HG03442 (cell line): Measurements from ENCODE around the gene SMG6.
"Not testable (repeated sequence)": the region's sequence is repeated elsewhere in the genome, so short reads cannot be mapped to it uniquely, and the experiment has no call there.

Source experiments
- ATAC-seq: cut with Tn5 transposase; IDR thresholded peaks from one replicate; pipeline ENCODE4 v1.9.1; 2021; ENCODE audit warnings: mild to moderate bottlenecking, moderate library complexity; ENCODE audit not compliant: unreplicated experiment

SMG6 gene

DNA sequence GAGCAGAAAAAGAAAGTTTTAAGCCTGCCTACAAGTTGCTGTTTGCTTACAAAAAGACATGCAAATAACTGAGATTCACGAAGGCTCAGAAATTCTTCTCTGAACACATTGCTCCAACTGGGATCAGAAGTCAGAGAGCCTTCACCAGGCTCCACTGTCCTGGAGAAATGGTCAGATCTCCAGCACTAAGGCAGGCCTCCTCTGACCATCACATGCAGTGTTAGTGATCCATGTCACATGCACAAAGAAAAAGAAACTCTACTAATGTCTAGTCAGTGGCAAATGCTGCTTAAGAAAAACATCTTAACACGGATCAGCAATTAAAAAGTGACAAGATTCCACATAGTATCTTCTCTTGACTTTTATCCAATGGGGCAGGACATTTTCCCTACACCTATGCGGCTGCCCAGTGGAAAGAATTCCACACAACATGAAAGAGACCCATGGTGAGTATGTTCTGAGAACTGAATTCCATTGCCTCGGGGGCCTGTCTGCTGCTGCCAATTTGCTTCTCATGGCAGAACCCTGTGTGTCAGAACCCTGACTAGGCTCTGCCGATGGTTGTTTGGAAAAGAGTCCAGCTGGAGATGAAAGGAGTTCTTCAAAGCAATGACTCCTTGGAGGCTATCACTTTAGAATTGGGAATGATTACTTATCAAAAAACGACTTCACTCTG, 152.1 kb downstream of the SMG6 start:
- ATAC-seq, result no peak

DNA sequence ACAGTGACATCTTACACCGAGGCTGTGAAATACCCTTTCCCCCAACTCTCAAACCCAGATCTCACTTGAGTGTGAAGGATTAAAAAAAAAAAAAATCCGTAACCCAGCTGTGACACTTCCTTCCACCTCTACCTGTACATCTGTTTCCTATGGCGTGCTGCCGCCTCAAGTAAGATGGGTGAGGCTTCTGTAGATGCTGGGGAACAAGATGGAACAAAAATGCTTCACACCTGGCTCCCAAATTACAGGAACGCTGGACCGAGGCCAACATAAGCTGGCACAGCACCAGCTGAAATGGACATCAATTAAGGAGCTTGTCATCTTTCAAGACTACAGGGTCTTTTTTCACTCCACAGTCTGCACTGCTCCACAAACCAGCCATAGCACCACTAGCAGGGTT, 152.8 kb downstream of the SMG6 start:
- no peak for ATAC-seq

GRCh38 chr17:2149934-2150333, 153.7 kb downstream of the SMG6 start:
- no peak for ATAC-seq

DNA sequence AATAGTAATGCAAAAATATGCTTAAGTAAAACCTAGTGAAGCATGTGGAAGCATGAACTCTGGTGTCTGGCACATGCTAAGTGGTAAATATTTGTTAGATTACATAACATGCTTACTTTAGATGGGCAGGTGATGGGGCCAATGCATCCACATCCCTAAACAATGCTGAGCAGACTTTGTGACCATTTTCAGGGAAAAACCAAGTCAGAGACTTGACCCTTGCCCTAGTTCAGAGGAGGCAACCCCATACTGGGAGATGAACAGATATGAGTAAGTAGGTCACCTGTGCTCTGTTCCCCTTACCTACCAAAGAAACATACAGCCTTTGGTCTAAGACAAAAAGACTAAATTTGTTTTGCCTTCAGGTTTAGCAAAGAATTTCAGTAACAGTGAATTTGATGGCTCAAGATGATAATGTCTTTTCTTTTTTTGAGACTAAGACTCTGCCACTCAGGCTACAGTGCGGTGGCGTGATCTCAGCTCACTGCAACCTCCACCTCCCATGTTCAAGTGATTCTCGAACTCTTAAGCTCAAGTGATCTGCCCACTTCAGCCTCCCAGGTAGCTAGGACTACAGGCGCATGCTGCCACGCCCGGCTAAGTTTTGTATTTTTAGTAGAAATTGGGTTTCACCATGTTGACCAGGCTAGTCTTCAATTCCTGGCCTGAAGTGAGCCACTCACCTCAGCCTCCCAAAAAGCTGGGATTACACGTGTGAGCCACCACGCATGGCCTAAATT, 157.3 kb downstream of the SMG6 start:
- ATAC-seq, result no peak

- no peak for ATAC-seq
Observed at GRCh38 chr17:2144701-2145100, 158.9 kb downstream of the SMG6 start.

DNA sequence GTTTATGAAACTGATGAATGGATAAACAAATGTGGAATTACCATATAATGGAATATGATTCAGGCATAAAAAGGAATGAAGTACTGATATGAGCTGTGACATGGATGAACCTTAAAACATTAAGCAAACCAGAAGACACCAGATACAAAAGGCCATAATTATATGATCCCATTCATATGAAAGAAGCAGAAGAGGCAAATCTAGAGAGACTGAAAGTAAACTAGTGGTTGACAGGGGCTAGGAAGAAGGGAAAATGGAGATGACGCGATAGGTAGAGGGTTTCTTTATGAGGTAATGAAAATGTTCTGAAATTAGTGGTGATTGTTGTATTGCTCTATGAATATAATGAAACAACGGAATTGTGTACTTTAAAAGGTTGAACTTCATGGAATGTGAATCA, 160.3 kb downstream of the SMG6 start:
- ATAC-seq, result no peak

- ATAC-seq, result not testable (repeated sequence)
Observed at GRCh38 chr17:2142682-2143081, 160.9 kb downstream of the SMG6 start.

DNA sequence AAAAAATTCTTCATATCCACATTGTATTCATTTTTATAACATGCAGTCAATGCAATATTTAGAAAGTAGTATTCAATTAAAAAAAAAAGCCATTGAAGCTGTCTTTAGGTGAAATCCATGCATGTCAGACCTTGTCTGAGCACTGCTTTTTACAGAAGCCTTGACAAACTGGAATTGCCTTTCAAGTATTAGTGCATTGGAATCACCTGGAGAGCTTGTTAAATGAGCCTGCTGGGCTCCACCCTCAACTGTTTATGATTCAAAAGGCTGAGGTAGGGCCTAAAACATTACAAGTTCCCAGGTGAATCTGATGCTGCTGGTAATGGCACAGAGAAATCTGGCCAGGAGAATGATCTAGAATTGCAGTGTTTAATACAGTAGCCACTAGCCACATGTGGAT, 162.9 kb downstream of the SMG6 start:
- no peak for ATAC-seq

DNA sequence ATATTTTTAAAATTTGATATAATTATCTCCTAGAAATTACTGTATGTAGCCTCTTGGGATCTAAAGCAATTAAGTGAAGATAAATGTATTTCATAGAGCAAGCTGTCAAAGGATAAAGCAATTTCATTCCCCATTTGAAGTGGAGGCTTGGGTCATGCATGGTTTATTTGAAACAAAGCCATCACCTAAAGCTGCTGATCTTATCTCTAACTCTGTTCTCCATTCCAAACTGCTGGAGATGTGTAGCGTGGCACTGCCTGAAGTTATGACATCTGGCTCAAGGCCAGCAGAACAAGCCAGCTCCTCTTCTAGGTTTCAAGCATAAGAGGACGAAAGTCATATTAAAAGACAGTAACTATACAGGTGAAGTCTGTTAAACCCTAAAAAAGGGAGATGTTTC, 164.8 kb downstream of the SMG6 start:
- peak; percentile 37 for ATAC-seq

- ATAC-seq, result peak; percentile 52
Observed at GRCh38 chr17:2138318-2138717, 165.3 kb downstream of the SMG6 start.

DNA sequence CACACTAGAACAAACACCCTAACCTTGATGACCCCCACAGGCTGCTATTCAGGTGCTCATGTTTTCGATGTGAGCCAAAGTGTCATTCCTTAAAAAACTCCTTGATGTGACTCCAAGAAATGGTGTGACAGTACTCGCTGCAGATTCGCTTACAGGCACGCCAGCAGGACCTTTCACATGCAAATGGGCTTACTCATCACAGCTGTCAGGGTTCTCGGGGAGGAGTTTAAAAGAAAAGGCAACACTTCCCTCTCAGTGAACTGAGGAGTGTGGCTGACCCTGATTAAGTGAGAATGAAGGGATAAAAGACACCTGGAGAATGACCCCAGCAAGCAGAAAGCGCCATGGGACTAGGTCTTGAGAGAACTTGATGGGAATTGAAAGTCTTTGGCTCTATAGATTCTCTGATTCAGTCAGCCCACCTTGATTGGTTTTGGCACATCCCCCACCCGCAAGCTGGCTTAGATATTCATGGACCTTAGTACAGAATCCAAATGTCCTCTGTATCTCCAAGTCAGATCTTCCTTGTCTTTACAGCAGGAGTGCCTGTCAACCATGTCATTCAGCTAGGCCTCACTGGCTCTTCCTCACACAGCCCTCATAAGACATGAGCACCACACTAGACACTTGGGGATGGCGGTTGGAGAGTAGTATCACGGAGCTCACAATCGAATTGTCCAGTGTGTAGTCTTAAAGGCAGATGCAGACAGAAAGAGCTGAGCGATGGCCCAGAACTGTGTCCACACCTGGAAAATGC, 166.1 kb downstream of the SMG6 start:
- no peak for ATAC-seq

DNA sequence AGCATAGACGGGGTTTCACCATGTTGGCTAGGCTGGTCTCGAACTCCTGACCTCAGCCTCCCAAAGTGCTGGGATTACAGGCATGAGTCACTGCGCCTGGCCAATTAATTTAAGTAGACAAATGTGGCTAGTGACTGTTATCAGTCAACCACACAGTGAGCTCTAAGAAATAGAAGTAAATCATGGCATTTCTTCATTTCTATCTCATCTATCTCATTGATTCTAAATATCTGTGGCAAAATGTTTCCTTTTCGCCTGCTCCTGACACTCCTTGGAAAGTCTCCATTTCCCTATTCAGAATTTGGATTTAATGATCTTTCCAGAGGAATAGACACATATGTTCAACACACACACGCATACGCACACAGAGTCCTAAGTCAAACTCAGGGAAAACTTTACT, 167.3 kb downstream of the SMG6 start:
- ATAC-seq, result no peak

DNA sequence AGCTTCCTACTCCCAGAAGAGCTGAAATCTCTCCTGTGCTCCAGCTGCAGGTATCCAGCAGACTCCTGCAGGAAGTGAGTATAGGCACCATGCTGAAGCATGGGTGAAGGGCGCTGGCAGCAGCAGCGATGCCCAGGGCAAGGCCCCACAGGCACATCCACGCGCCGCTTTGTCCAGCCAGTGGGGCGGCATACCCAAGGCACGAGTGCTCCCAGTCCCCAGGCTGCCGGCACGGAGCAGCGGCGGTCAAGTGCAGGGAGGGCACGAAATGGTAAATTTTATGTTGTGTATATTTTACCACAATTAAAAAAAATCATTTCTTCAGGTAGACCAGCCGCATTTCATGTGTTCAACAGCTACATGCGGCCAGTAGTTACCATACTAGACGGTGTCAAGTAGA, 175.6 kb downstream of the SMG6 start:
- no peak for ATAC-seq

GRCh38 chr17:2125013-2125535, 178.5 kb downstream of the SMG6 start:
- no peak for ATAC-seq

DNA sequence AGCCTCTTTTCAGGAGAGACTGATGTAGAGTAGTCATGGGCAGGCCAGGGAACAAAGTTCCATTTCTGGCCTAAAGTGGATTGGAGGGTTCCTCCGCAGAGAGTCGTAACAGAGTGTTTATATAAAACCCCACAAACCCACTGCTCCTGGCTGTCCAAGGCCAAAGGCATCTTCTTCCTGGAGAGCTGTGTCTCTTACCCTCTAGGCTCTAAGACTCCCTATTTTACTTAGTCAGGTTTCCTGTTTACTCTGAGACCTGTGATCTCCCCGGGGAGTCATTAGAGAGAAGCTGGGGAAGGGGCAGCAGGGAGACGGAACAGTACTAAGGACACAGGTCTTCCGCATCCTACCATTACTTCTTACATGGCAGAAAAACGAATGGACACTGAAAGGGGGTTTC, 179.2 kb downstream of the SMG6 start:
- ATAC-seq, result no peak

DNA sequence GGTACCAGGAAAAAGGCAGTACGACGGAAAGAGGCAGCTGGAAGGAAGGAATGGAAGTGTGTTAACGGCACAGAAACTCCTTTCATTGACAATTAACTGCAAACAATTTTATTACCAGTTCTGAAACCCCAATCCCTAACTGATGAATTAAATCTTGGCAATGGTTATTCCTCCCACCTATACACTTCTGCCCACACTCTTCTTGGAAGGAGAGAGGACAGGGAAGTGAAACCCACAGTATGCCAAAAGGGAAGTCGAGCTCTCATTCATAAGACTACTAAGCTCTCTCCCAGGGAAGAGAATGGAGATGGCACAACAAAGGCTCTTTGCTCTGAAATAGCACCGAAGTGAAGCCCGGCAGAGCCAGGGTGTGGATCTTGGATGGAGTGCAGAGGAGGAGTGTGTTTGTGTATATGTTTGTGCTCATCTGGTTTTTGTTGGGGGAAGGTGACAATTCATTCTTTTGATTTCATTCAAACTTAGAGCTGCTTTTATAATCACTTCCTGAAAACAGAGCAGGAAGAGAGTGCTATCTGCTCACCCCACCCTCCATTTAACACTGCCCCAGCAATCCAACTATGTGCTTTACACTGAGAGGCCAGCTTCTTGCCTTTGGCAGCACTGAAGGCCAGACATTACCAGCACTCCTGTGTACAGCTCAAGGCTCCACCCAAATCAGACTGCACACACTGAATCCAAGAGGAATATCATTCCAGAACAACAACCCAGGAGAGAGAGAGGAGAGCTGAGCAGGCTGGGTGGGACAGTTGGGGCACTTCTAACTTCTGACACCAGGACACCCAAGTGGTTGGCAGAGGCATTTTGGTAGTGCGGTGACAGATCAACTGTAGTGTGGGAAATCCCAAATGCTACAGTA, 180.0 kb downstream of the SMG6 start:
- no peak for ATAC-seq

- no peak for ATAC-seq
Observed at GRCh38 chr17:2122641-2123302, 180.8 kb downstream of the SMG6 start.

GRCh38 chr17:2120586-2121335, 182.8 kb downstream of the SMG6 start:
- ATAC-seq, result no peak

DNA sequence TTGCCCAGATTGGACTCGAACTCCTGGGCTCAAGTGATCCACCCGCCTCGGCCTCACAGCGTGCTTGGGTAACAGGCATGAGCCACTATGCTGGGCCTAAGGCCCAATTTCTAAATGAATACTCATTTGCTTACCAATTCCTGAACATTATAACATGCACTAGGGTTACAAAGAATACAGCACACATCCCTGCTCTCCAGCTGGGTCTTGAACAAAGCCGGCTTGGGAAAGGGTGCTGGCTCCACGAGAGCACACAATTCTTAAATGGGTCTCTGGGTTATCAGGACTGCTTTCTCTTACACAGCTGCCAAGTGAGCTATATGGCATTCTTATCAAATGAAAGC, 190.3 kb downstream of the SMG6 start:
- ATAC-seq, result no peak

- no peak for ATAC-seq
Observed at GRCh38 chr17:2111691-2112090, 191.9 kb downstream of the SMG6 start.
